Nephron progenitor cell (in vitro differentiated cells): ENCODE results near the gene VSIG2.

Experiments used
- DNase-seq: peaks from one replicate; pipeline ENCODE4 v3.0.0; 2021
- H3K27ac Mint-ChIP-seq: 2 replicates; pipeline ENCODE4 v1.8.0; 2021; ENCODE audit warnings: mild to moderate bottlenecking, moderate library complexity, mixed read lengths
- H3K27me3 Mint-ChIP-seq: 2 replicates; pipeline ENCODE4 v1.8.0; 2021; ENCODE audit warnings: mild to moderate bottlenecking, low read depth, mixed read lengths; ENCODE audit not compliant: poor library complexity
- H3K36me3 Mint-ChIP-seq: 2 replicates; pipeline ENCODE4 v1.8.0; 2021; ENCODE audit warnings: low read depth, mixed read lengths
- H3K4me1 Mint-ChIP-seq: 2 replicates; pipeline ENCODE4 v1.8.0; 2021; ENCODE audit warnings: mixed read lengths
- H3K4me3 Mint-ChIP-seq: 2 replicates; pipeline ENCODE4 v1.8.0; 2021; ENCODE audit warnings: mild to moderate bottlenecking, moderate library complexity, mixed read lengths
- H3K9me3 Mint-ChIP-seq: 2 replicates; pipeline ENCODE4 v1.8.0; 2021; ENCODE audit warnings: mild to moderate bottlenecking, moderate library complexity, mixed read lengths
- CTCF ChIP-seq: fragments of 200-600 bp; sonication (generic); IDR thresholded peaks from 2 replicates; pipeline ENCODE4 v1.5.0; 2021; ENCODE audit warnings: antibody characterized with exemption

The VSIG2 gene

GRCh38 chr11:124737638-124738305 is 14.3 kb downstream of the VSIG2 start:
- no peak for DNase-seq
- H3K27ac Mint-ChIP-seq: no peak overlapping the region
- H3K27me3 Mint-ChIP-seq: peaks cover 96% of the 10 kb centered on the region
- no peak overlapping the region for H3K4me3 Mint-ChIP-seq
- H3K9me3 Mint-ChIP-seq: no peaks in the 10 kb centered on the region
- peaks cover 34% of the 10 kb centered on the region for H3K4me1 Mint-ChIP-seq
- no peak for TF ChIP-seq CTCF
- no peaks in the 10 kb centered on the region for H3K36me3 Mint-ChIP-seq

GRCh38 chr11:124736736-124737135 is 15.3 kb downstream of the VSIG2 start:
- Mint-ChIP-seq H3K27ac (no peak overlapping the region), H3K4me1 (peaks cover 32% of the 10 kb centered on the region), H3K4me3 (no peak overlapping the region)

GRCh38 chr11:124732230-124732629 is 19.8 kb downstream of the VSIG2 start:
- no peaks in the 10 kb centered on the region for H3K36me3 Mint-ChIP-seq
- TF ChIP-seq CTCF: no peak
- H3K4me1 Mint-ChIP-seq: no peaks in the 10 kb centered on the region
- H3K4me3 Mint-ChIP-seq: no peak overlapping the region
- H3K27me3 Mint-ChIP-seq: peaks cover 79% of the 10 kb centered on the region
- no peak overlapping the region for H3K27ac Mint-ChIP-seq
- no peak for DNase-seq
- H3K9me3 Mint-ChIP-seq: no peaks in the 10 kb centered on the region

More at GRCh38 chr11:124736736-124737135, 15.3 kb downstream of the VSIG2 start:
- Mint-ChIP-seq H3K27me3 (peaks cover 94% of the 10 kb centered on the region), H3K36me3 (no peaks in the 10 kb centered on the region), H3K9me3 (no peaks in the 10 kb centered on the region)
- DNase-seq: no peak
- TF ChIP-seq CTCF: no peak

GRCh38 chr11:124729571-124729970 is 22.5 kb downstream of the VSIG2 start:
- no peak overlapping the region for H3K4me3 Mint-ChIP-seq
- H3K4me1 Mint-ChIP-seq: peaks cover 17% of the 10 kb centered on the region
- H3K27ac Mint-ChIP-seq: no peak overlapping the region
- no peaks in the 10 kb centered on the region for H3K9me3 Mint-ChIP-seq
- no peak for DNase-seq
- TF ChIP-seq CTCF: no peak
- H3K27me3 Mint-ChIP-seq: peaks cover 75% of the 10 kb centered on the region
- H3K36me3 Mint-ChIP-seq: no peaks in the 10 kb centered on the region

GRCh38 chr11:124728134-124728533 is 23.9 kb downstream of the VSIG2 start:
- no peaks in the 10 kb centered on the region for H3K36me3 Mint-ChIP-seq
- H3K4me3 Mint-ChIP-seq: no peak overlapping the region
- H3K4me1 Mint-ChIP-seq: peaks cover 21% of the 10 kb centered on the region
- TF ChIP-seq CTCF: no peak
- peaks cover 78% of the 10 kb centered on the region for H3K27me3 Mint-ChIP-seq
- no peaks in the 10 kb centered on the region for H3K9me3 Mint-ChIP-seq
- no peak for DNase-seq
- no peak overlapping the region for H3K27ac Mint-ChIP-seq

- H3K4me1 Mint-ChIP-seq: peaks cover 26% of the 10 kb centered on the region
- H3K36me3 Mint-ChIP-seq: no peaks in the 10 kb centered on the region
- TF ChIP-seq CTCF: no peak
- H3K27me3 Mint-ChIP-seq: peaks cover 79% of the 10 kb centered on the region
- no peak overlapping the region for H3K27ac Mint-ChIP-seq
- no peaks in the 10 kb centered on the region for H3K9me3 Mint-ChIP-seq
- no peak for DNase-seq
- H3K4me3 Mint-ChIP-seq: no peak overlapping the region
These were observed 24.6 kb downstream of the VSIG2 start for GRCh38 chr11:124727474-124727873.
